OCI-LY7 (cell line): ENCODE measurements around the gene NNAT. TPM values are rescaled to one million over a fixed set of nuclear protein-coding genes. Genes with fewer than 3 reads are reported as not detected.
A peak's percentile ranks its signal among the peaks of the same experiment; 100 is the strongest.

Experiments
- BruUV-seq: library from RNA; stranded (reverse); fragments of 400-500 nt; replicated peaks from 2 replicates; lab custom pipeline; 2021; lab: Mats Ljungman, UMichigan
- CTCF ChIA-PET: fragments of 300-600 bp; sonication (Branson Sonifier 250); formaldehyde crosslinking; loops from one replicate; lab custom pipeline; 2022; ENCODE audit warnings: antibody characterized with exemption; ENCODE audit not compliant: unreplicated experiment; lab: Charles Lee
- POLR2A ChIA-PET: fragments of 300-600 bp; sonication (Branson Sonifier 250); formaldehyde crosslinking; loops from one replicate; lab custom pipeline; 2022; ENCODE audit warnings: antibody characterized with exemption; lab: Charles Lee
- DNase-seq: peaks from one replicate; pipeline ENCODE4 v3.0.0-alpha.2; 2015; ENCODE audit warnings: low spot score
- H2AFZ ChIP-seq: fragments of 200-600 bp; sonication (generic), shearing (Covaris generic); 2 replicates; pipeline ENCODE4 v1.6.1; 2014; ENCODE audit warnings: mild to moderate bottlenecking, antibody characterized with exemption, low read length, moderate library complexity
- H3K27ac ChIP-seq: fragments of 200-600 bp; sonication (generic); 2 replicates; pipeline ENCODE4 v1.5.1; 2014; ENCODE audit warnings: mixed run types, low read depth, mild to moderate bottlenecking, moderate library complexity, low read length, inconsistent platforms; ENCODE audit not compliant: poor library complexity, severe bottlenecking
- H3K36me3 ChIP-seq: fragments of 200-600 bp; sonication (generic); 2 replicates; pipeline ENCODE4 v1.6.1; 2014; ENCODE audit warnings: mild to moderate bottlenecking, antibody characterized with exemption, low read length, moderate library complexity, mixed read lengths; ENCODE audit not compliant: insufficient read depth
- H3K4me1 ChIP-seq: fragments of 200-600 bp; sonication (generic); 2 replicates; pipeline ENCODE4 v1.5.1; 2014; ENCODE audit warnings: mild to moderate bottlenecking, low read length; ENCODE audit not compliant: insufficient read depth, poor library complexity, severe bottlenecking
- H3K4me2 ChIP-seq: fragments of 200-600 bp; sonication (generic); 2 replicates; pipeline ENCODE4 v1.6.1; 2014; ENCODE audit warnings: mild to moderate bottlenecking, low read length
- H3K4me3 ChIP-seq: fragments of 200-600 bp; sonication (generic); 2 replicates; pipeline ENCODE4 v1.5.1; 2014; ENCODE audit warnings: mild to moderate bottlenecking, low read depth, low read length; ENCODE audit not compliant: poor library complexity, severe bottlenecking
- H3K79me2 ChIP-seq: fragments of 200-600 bp; sonication (generic); 2 replicates; pipeline ENCODE4 v1.6.1; 2016; ENCODE audit warnings: low read depth, mild to moderate bottlenecking, low read length, moderate library complexity, mixed read lengths; ENCODE audit not compliant: insufficient read depth
- H3K9me2 ChIP-seq: fragments of 200-600 bp; sonication (generic); 2 replicates; pipeline ENCODE4 v1.6.1; 2016; ENCODE audit warnings: mild to moderate bottlenecking, low read length, mixed read lengths; ENCODE audit not compliant: insufficient read depth
- H3K9me3 ChIP-seq: fragments of 200-600 bp; sonication (generic); 2 replicates; pipeline ENCODE4 v1.6.1; 2014; ENCODE audit warnings: mild to moderate bottlenecking, mixed run types, low read length, mixed read lengths
- H4K20me1 ChIP-seq: fragments of 200-600 bp; sonication (generic); 2 replicates; pipeline ENCODE4 v1.6.1; 2014; ENCODE audit warnings: mild to moderate bottlenecking, antibody characterized with exemption, low read length, moderate library complexity, mixed read lengths; ENCODE audit not compliant: insufficient read depth
- CTCF ChIP-seq: fragments of 200-600 bp; sonication (generic); conservative IDR thresholded peaks from 2 replicates; pipeline ENCODE4 v1.5.1; 2014; ENCODE audit warnings: mild to moderate bottlenecking, antibody characterized with exemption, low read length, moderate library complexity, mixed read lengths
- EZH2phosphoT487 ChIP-seq: fragments of 200-600 bp; sonication (generic); IDR thresholded peaks from 2 replicates; pipeline ENCODE4 v1.6.1; 2018; ENCODE audit warnings: low read depth, borderline replicate concordance, mild to moderate bottlenecking, mixed run types, antibody characterized with exemption, low read length, moderate library complexity, mixed read lengths
- intact Hi-C: fragments of 100-400 bp; cut with micrococcal nuclease; formaldehyde crosslinking; loops from one replicate; pipeline ENCODE4 v1.10.0; 2022; ENCODE audit not compliant: unreplicated experiment
- total RNA-seq, 2 experiments: library from RNA; depleted of rRNA in 1 of 2; stranded (reverse); fragments of >200 nt in 1 of 2; shearing (Covaris generic) in 1 of 2; gene quantifications; 2 replicates each; pipeline ENCODE4 v1.2.3, GENCODE V29; 2014 to 2022

NNAT gene
- total RNA-seq, 2 experiments from 2014 or later: not detected

GRCh38 chr20:37523911-37524700 lies 3.1 kb downstream of the NNAT start:
- no peak overlapping the region for H3K27ac ChIP-seq
- BruUV-seq: no TSS peak
- CTCF ChIA-PET: no interaction called here

GRCh38 chr20:37524859-37525708 lies 4.0 kb downstream of the NNAT start:
- Histone ChIP-seq H3K4me2 (peak overlapping the region; percentile 96), H3K4me1 (peaks cover 27% of the 10 kb centered on the region), H3K36me3 (0 out of 2 replicates have a peak, but pooled peaks cover 4% of the 10 kb centered on the region), H4K20me1 (peaks cover 12% of the 10 kb centered on the region), H3K27ac (no peak overlapping the region), H3K9me3 (no peaks in the 10 kb centered on the region), H3K79me2 (peaks cover 38% of the 10 kb centered on the region), H3K4me3 (peak overlapping the region; percentile 81), H3K9me2 (no peaks in the 10 kb centered on the region), H2AFZ (no peak overlapping the region)
- no TSS peak for BruUV-seq
- ChIA-PET POLR2A (interaction anchor here (1.3 kb wide), 2 partner anchors 19 to 250 kb away, joined by 3 read pairs; no protein-coding TSS in a partner anchor), CTCF (no interaction called here)
- no peak for DNase-seq
- intact Hi-C loops: loop anchor here (5.0 kb wide), 1 partner anchor 333 kb away; no protein-coding TSS in a partner anchor
- TF ChIP-seq EZH2phosphoT487 (no peak), CTCF (no peak)

More at GRCh38 chr20:37523911-37524700, 3.1 kb downstream of the NNAT start:
- H3K4me1 ChIP-seq: peaks cover 27% of the 10 kb centered on the region
- no peak for TF ChIP-seq EZH2phosphoT487
- TF ChIP-seq CTCF: no peak
- 0 out of 2 replicates have a peak, but pooled peaks cover 4% of the 10 kb centered on the region for H3K36me3 ChIP-seq
- intact Hi-C loops: no loop called here
- no peak overlapping the region for H2AFZ ChIP-seq
- POLR2A ChIA-PET: interaction anchor here (0.7 kb wide), 1 partner anchor 33 kb away, joined by 3 read pairs; no protein-coding TSS in a partner anchor
- no peak overlapping the region for H3K4me2 ChIP-seq
- H4K20me1 ChIP-seq: peaks cover 12% of the 10 kb centered on the region
- peaks cover 42% of the 10 kb centered on the region for H3K79me2 ChIP-seq
- no peaks in the 10 kb centered on the region for H3K9me2 ChIP-seq
- H3K9me3 ChIP-seq: no peaks in the 10 kb centered on the region
- no peak for DNase-seq
- no peak overlapping the region for H3K4me3 ChIP-seq
